NCI-H2196 treated with DMSO at 0.1 percent for 48 hours (cell line): ENCODE data around the gene LRRC52.
A peak's percentile ranks its signal among the peaks of the same experiment; 100 is the strongest.
"Not testable (repeated sequence)": the region's sequence is repeated elsewhere in the genome, so short reads cannot be mapped to it uniquely, and the experiment has no call there.

Source experiments
- DNase-seq: peaks from one replicate; lab custom pipeline; 2025; ENCODE audit not compliant: unreplicated experiment; lab: John Stamatoyannopoulos, UW

The LRRC52 gene

DNA sequence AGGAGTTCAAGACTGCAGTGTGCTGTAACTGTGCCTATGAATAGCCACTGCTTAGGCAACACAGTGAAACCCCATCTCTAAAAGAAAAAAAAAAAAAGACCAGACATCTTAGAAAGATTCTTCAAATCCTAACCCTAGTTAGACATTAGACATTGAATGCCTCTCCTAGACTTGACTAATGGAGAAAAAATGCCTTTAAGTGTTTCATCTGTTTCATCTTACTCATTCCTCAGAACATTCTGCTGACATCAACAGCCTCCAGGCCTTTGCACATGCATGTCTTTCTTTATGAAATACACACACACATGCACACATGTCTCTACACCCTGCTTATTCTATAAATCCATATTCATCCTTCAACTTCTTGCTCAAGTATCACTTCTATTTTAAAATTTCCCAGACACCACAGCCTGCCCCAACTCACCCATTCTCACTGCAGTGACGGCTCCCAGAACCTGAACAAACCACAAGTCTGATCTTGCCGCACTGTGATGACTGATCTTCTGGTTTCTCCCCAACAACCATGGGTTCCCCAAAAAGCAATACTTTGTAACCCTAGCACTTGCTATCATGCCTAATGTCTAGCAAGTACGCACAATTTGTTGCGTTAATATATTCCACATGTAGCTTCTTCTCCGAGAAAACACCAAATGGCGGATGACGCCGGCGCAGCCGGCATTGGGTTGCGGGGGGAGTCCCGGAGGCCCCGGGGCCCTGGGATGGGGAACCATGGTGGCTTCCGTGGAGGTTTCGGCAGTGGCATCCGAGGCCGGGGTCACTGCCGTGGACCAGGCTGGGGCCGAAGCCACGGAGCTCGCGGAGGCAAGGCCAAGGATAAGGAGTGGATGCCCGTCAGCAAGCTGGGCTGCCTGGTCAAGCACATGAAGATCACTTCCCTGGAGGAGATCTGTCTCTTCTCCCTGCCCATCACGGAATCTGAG lies 37.4 kb downstream of the LRRC52 start:
- no peak for DNase-seq

DNA sequence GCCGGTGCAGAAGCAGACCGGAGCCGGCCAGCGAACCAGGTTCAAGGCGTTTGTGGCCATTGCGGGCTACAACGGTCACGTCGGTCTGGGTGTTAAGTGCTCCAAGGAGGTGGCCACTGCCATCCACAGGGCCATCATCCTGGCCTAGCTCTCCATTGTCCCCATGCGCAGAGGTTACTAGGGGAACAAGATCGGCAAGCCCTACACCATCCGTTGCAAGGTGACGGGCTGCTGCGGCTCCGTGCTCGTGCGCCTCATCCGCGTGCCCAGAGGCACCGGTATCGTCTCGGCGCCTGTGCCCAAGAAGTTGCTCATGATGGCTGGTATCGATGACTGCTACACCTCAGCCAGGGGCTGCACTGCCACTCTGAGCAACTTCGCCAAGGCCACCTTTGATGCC lies 38.1 kb downstream of the LRRC52 start:
- no peak for DNase-seq

DNA sequence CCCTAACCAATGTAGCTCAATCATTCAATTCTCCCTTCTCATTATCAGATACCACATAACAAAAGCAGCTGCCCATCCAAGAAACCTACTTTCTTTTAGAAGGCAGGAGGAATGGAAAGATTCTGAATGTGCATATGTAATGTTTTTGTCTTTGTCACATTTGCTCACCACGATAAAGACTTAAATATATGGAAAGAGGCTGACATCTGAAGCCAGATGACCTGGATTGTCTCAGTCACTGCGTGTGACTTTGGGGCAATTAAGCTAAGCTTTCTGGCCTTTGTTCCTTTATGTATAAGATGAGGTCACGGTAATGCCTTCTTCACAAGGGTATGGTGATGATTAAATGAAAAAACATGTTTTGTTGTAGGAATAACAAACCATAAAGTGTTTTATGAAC lies 42.6 kb downstream of the LRRC52 start:
- DNase-seq = no peak

DNA sequence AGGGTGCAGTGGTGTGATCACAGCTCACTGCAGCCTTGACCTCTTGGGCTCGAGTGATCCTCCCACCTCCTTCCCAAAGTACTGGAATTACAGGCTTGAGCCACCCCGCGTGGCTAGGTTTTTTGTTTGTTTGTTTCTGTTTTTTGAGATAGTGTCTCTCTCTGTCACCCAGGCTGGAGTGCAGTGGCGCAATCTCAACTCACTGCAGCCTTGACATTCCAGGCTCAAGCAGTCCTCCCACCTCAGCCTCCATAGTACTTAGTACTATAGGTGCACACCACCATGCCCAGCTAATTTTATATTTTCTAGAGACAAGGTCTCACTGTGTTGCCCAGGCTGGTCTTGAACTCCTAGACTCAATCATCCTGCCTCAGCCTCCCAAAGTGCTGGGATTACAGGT lies 47.6 kb downstream of the LRRC52 start:
- DNase-seq = not testable (repeated sequence)

DNA sequence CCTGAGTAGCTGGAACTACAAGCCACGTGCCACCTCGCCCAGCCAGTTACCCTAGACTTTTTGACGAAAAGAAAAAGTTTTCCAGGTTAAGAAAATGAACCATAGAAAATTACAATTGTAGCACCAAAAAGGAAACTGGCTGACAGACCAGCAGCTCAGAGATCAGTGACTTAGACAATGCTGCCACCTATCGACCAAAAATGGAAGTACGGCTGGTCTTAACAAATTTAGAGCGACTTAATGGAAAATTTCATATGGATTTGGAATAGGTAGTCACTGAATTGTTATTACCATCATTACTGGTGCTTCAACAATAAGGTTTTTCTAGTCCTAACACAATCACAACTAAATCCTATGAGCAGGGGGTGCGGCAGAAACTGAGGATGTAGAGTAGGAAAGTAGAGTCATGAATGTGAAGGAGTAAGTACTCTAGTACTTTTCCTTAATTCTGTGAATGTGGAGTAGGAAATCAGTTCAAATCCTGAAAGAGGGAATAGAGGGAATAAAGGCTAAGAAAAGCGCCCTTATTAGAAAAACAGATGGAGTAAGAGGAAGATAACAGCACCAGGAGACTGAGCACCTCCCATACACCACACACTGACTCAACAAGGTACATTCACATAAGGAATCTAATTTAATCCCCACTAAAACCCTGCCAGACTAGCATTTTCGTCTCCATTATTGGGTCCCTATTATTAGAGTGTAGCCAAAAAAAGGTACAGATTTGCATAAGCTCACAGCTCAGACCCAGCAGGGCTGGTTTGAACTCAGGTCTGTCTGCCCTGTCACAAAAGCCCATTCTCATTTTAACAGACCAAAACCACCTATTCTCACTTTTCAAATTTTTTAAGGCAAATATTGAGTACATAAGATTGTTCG lies 49.4 kb downstream of the LRRC52 start:
- no peak for DNase-seq

DNA sequence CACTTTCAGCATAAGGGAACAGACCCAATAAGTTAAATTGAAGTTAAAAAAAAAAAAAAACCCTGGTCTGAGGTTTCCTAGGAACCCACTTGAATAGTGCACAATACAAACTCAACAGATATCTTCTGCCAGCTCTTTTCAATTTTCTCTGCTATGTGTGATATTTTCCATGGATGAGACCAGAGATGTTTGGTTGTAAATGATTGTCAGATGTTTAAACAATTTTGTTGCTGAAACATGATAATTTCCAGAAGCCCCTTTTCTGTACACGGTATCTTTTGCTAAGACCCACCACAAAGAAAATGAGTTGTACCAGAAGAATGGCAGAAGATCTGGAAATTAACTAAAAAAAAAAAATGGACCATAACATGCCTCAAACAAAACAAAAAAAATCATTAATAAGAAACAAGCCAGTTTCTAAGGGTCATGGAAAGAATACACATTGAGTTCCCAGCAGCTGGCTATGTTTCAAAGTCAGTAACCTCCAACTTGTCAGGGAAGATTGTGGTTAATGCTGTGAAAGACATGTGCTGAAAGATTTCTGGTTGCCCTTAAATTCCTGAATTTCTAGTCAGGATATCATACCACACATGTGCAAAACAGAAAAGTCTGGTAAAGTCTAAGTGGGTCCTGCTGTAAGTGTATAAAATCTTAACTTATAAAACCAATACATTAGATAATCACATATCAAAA lies 51.6 kb downstream of the LRRC52 start:
- DNase-seq = no peak

DNA sequence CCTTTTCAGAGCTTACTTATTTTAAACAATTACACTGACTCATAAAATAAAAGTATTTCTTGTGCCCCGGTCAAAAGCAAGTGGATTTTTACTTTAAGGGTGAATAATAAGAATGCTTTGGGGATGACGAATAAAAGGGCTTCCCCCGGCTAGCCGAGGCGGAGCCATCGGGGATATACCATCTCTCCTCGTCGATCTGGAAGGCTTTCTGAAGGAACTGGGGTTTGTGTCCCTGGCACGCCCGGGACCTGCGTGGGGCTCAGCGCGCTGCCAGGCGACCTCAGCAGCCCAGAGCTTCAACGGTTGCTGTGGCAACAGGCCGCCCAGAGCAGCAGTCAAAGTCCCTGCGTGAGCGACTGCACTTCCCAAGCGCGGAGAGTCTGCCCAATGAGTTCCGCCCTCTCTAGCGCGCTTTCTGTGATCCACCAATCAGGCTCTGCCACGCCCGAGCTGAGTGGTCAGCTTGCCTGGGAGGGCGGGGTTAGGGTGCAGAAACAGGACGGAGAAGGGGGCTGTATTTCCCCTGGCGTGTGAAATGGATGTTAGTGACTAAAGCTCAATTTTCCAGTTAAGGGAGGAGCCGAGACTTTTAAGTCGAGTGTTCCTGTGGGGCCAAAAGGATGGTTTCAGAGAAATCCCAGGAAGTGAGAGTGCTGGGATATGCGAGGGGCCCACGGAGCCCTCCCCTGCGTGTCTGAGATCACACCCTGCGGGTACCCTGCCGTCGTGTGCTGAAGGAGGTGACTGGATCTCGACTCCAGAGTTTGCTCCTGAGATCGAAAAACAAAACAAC lies 54.3 kb downstream of the LRRC52 start:
- peak; percentile 94 for DNase-seq

DNA sequence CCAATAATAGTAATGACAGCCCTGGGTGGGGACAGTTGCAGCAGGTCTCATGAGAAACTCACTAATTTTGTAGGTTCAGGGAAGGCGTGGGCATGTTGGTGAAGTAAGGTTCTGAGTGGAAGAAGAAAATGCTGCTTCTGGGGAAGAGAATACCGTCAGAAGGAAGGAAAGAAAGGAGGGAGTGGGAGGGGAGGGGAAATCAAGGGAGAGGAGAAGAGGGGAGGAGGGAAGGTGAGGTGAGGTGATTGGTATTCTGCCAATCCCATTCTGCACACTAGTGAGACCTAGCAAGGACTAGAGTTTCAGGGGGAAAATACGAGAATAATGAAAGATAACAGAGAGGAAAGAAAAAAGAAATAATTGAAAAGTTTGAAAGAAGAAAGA lies 54.9 kb downstream of the LRRC52 start:
- no peak for DNase-seq

DNA sequence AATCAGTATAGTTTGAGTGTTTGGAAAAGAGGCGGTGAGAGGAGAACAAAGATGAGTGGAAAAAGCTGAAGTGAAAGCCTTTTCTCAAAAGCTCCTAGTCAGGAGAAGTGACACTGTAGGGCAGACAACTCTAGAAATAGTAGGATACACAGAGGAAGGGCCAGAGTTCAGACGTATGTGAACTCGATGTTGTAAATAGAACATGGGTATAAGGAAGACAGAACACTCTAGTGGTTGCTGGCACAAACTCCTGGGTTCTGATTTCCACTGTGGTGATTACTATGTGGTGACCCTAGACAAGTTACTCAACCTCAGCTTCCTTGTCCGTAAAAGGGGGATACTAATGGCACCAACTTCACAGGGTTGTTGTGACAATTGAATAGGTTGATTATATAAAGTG lies 57.0 kb downstream of the LRRC52 start:
- no peak for DNase-seq

DNA sequence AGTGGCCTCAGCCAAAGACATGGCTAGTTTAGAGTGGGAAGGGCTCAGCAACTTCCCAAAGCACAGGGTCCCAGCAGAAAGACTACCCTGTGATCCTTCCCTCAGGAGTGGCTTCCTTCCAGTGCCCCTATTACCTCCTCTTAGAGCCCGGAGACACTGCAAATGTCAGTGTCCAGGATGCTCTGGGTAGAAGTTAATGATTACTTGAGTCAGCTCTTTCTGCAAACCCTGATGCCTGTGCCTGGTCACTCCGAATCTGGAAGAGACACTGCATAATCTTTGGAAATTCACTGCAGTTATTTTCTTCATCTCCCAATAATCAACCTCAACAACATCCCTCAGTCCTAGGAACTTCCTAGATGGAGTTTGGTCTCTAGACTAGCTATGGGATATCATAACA lies 60.0 kb downstream of the LRRC52 start:
- no peak for DNase-seq

DNA sequence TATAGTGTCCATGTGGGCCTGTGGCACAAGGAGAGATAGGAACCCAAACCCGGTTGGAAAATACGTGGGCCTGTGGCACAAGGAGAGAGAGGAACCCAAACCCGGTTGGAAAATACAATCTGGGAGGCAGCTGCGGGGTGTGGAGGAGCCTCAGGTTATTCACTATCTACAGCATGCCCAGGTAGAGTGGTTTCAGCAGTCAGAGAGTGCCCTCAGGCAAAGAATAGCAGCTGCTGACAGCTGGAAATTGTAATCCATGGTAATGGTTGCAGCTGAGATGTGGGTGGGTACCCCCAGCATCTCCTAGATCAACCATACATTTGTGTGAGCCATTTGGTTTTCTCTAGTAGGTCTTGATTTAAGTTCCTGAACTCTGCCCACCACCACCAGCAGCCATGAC lies 61.4 kb downstream of the LRRC52 start:
- no peak for DNase-seq

DNA sequence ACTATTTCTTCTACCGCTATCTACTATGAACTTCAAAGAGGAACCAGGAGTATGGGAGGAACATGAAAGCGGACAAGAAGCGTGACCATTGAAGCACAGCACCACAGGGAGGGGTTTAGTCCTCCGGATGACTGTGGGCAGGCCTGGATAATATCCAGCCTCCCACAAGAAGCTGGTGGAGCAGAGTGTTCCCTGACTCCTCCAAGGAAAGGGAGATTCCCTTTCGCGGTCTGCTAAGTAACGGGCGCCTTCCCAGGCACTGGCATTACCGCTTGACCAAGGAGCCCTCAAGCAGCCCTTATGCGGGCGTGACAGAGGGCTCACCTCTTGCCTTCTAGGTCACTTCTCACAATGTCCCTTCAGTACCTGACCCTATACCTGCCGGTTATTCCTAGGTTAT lies 62.9 kb downstream of the LRRC52 start:
- not testable (repeated sequence) for DNase-seq

DNA sequence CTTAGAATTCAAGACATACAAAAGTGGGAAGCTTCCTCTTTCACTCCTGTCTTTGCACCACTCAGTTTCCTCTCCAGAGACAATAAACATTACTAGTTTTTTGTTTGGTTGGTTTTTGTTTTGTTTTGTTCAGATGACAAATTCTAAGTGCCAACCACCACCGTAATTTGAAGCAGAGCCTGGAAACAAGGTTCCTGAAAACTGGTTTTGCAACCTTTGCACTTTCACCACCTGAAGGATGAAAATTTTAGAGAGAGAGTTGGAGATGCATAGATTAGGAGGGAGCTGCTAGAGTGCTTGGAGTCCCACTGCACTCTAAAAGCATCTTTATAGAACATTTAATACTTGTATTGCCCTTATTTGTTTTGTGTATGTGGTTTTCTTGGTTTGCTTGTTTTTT lies 67.1 kb downstream of the LRRC52 start:
- no peak for DNase-seq

DNA sequence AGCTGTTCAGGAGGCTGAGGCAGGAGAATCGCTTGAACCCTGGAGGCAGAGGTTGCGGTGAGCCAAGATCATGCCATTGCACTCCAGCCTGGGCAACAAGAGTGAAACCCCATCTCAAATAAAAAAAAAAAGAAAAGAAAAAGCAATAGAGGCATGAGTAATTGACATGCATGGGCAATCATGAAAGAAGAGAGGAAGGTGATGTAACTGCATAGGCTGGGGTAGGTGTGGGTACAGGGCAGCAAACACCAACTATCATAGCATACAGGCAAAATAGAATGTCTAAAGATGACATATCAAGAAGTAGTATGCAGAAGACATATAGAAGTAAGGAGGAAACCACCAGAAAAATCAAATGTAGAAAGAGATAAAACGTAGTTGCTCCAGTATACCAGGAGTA lies 68.3 kb downstream of the LRRC52 start:
- DNase-seq = no peak
